H54 (cell line): Measurements from ENCODE around the gene ANKRD10.

ENCODE experiments used
- DNase-seq: peaks from one replicate; pipeline ENCODE4 v3.0.0; 2011; ENCODE audit warnings: low spot score, mixed read lengths; ENCODE audit not compliant: insufficient read length
- FAIRE-seq: peaks from 3 replicates; lab custom pipeline; 2011; peaks lifted over from hg19 to GRCh38; lab: Jason Lieb, UNC
- POLR2A ChIP-seq: IDR thresholded peaks from 2 replicates; pipeline ENCODE4 v1.6.1; 2011; ENCODE audit warnings: low read depth, mild to moderate bottlenecking, low read length

ANKRD10 gene

GRCh38 chr13:110836605-110836903 lies 78.3 kb downstream of the ANKRD10 start:
- no peak for DNase-seq
- FAIRE-seq = no peak
- TF ChIP-seq POLR2A = no peak

DNA sequence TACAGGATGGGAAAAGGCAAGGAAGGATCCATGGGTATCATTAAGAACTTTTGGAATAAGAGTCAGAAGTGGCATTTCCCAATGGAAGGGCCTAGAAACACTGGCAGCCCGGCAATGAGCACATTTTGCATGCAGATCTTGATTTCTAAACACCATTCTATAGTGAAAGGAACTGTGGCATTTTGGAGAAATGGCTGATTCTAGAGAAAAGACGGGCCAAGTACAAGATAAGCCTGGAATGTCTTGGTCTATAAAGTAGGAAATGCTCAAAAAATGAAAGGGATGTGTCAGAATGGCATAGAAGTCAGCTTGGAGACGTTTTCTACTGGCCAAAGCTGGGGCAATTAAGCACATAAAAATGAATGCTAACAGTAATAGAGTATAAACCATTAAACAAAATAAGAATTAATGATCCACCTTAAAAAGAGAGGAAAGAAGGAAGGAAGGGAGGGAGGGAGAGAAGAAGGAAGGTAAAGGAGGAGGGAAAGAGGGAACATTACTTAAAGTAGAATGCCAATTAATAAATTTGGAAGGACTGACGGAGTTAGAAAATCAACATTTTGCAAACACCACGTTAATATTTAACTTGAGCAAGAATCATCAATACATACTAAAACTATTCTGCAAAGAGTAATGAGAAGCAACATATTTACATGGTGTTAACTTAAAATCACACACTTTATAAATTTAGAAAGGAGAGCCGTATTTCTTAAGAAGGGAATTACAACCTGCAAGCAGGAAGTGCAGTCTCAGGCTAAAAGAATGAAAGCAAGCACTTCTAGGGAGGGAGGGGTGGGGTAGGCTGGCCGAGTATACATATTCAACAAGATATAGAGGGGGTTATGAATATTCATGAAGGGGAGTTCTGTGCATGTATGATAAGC lies 78.9 kb downstream of the ANKRD10 start:
- no peak for TF ChIP-seq POLR2A
- FAIRE-seq (peak; percentile 80), DNase-seq (no peak)

DNA sequence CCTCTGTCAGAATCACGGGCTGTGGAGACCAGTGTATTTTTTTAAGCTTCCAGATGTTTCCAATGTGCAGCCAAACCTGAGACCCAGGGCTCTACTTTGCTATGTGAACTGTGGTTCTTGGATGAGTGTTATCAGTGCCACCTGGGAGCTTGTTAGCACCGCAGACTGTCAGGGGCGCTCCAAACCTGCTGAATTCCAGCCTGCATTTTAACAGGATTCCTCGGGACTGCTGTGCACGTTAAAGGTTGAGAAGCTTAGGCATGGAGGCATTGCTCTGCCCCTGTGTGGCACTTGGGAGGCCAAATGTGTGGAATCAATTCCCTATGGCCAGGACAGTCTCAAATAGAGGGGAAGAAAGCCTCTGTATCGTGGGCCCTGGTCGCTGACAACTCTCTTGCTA lies 80.3 kb downstream of the ANKRD10 start:
- no peak for DNase-seq
- TF ChIP-seq POLR2A = no peak

DNA sequence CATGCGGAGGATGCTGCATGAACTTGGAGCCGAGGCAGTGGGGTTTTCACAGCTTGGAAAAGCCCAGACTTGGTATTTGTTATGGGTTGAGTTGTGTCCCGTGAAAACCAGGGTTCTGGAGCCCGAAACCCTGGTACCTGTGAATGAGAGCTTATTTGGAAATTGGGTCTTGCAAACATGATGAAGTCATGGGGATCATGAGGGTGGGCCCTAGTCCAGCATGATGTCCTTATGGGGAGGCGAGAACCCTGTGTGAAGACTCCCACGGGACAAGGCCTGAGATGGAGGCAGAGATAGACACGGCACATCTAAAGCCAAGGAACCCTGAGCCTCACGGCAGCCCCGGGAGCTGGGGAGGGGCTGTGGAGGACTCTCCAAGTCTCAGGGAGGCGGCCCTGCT lies 82.3 kb downstream of the ANKRD10 start:
- DNase-seq (no peak), FAIRE-seq (no peak)
- no peak for TF ChIP-seq POLR2A

More for the DNA sequence above, 80.3 kb downstream of the ANKRD10 start:
- FAIRE-seq = no peak

DNA sequence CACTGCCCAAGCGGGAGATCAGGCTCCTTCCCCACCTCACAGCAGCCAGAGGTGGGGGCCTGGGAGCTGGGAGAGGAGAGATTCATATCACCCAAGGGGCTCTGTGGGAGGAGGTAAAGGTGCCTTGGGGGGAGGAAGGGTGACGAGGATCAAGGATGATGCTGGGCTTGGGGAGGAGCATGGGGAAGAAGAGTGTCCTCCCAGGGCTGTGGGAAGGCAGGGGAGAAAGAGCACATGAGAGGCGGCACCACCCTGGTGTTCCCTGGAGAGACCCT lies 82.7 kb downstream of the ANKRD10 start:
- FAIRE-seq (no peak), DNase-seq (no peak)
- TF ChIP-seq POLR2A = no peak

- TF ChIP-seq POLR2A = no peak
- FAIRE-seq (no peak), DNase-seq (no peak)
Observed at GRCh38 chr13:110831437-110832204, 83.2 kb downstream of the ANKRD10 start.

DNA sequence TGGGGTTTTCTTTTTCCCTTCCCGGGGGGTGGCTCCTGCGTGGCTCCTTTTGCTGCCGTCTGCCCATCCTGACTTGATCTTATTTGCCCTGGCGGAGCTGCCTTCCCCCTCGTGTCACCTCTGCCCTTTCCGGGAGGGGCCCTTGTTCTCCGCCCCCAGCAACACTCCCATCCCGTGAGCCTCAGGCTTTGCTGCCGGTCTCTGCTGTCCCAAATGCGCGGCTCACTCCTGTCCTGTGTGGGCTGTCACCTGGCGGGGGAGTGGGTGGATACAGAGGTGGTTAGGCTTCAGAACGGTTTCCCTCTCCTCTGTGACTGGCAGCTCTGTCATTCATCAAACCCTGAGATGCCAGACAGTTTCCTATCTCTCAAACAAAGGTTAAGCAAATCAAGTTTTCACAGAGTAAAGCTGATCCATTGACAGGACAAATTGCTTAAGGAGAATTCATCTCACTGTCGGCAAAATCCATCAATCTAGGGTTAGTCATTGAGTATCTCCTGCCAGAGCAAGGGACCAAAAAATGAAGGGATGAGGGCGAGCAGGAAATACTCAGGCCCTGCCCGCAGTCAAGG lies 84.0 kb downstream of the ANKRD10 start:
- FAIRE-seq (no peak), DNase-seq (no peak)
- TF ChIP-seq POLR2A = no peak

DNA sequence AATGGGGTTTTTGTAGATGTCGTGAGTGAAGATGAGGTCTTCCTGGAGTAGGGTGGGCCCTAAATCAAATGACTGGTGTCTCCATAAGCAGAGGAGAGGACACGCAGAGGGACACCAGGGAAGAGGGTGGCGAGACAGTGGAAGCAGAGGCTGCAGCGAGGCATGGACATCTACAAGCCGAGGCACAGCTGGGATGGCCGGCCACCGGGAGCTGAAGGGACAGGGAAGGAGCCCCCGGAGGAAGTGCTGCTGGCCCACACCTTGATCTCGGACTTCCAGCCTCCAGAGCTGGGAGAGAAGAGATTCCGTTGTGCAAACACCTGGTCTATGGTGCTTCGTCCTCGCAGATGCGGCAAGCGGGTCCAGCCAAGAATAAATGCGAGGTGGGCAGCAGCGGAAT lies 84.5 kb downstream of the ANKRD10 start:
- DNase-seq (no peak), FAIRE-seq (no peak)
- no peak for TF ChIP-seq POLR2A

- DNase-seq (no peak), FAIRE-seq (no peak)
- no peak for TF ChIP-seq POLR2A
Observed at GRCh38 chr13:110829486-110829885, 85.4 kb downstream of the ANKRD10 start.

DNA sequence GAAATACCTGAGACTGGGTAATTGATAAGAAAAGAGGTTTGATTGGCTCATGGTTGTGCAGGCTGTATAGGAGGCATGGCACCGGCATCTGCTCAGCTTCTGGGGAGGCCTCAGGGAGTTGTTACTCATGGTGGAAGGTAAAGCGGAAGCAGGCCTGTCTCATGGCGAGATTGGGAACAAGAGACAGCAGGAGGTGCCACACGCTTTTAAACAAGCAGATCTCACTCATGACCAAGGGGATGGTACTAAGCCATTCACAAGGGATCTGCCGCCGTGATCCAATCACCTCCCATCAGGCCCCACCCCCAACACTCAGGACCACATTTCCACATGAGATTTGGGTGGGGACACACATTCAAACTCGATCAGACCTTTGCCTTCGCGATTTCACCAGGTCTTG lies 86.2 kb downstream of the ANKRD10 start:
- no peak for DNase-seq
- no peak for TF ChIP-seq POLR2A
- FAIRE-seq = no peak
